MM.1S (cell line): ENCODE measurements around the gene AGRP.

Source experiments
- CTCF ChIP-seq: fragments of 300-600 bp; sonication (generic); IDR thresholded peaks from 2 replicates; pipeline ENCODE4 v1.5.1; 2016; ENCODE audit warnings: antibody characterized with exemption, low read length, mixed read lengths
- EZH2 ChIP-seq: fragments of 300-600 bp; sonication (generic); optimal IDR thresholded peaks from 2 replicates; pipeline ENCODE3; 2017; ENCODE audit warnings: low read depth, mild to moderate bottlenecking, antibody characterized with exemption, low read length, mixed read lengths
- EZH2phosphoT487 ChIP-seq: fragments of 300-600 bp; sonication (generic); IDR thresholded peaks from 2 replicates; pipeline ENCODE4 v1.6.1; 2018; ENCODE audit warnings: antibody characterized with exemption, low read length

- TF ChIP-seq CTCF (no peak), EZH2 (no peak), EZH2phosphoT487 (no peak)
Measured at GRCh38 chr16:67489401-67490083, 6.2 kb upstream of the AGRP start.
